Measurements from ENCODE around the gene PPOX.

Gene PPOX

DNA sequence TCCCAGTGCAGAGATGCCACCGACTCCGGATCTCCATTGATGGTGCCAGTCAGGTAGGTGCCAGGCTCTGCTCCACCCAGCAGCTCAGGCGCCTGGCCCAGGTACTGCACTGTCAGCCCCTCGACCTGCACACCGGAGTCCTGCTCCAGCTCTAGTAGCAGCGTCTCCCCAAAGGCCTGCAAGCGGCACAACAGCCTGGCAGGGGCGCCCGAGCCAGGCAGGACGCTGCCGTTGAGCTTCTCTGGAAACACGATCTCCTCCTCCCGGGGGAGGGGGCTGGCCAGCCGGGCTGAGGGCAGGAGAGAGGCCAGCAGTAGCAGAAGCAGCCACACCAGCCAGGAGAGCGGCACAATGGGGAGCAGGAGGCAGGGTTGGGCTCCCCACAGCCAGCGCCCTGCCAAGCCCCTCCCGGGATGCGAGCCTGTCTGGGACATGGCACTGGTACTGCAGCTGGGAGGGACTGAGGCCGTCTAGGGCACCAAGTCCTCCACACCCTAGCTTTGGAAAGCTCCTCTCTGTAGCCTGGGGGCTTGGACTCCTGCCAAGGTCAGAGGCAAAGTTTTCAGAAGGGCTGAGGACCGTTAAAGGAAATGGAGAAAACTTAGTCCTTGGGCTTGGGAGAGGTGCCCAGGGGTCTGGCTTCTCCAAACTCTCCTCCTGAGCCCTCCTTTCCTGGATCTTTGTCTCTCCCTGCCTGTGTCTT is 32.1 kb downstream of the PPOX start:
- DNase-seq (ENCODE audit: low spot score) = no peak

GRCh38 chr1:161198897-161199431 is 32.7 kb downstream of the PPOX start, which contains the start of gene ADAMTS4:
Gene ADAMTS4 (minus strand): TSS chr1:161199054. CDS start chr1:161198627, 427 bp downstream.
- no peak for DNase-seq (ENCODE audit: low spot score)

- no peak for DNase-seq (ENCODE audit: low spot score)
Measured at GRCh38 chr1:161199506-161200139, 33.4 kb downstream of the PPOX start.

- no peak for DNase-seq (ENCODE audit: low spot score)
Measured at GRCh38 chr1:161200421-161200991, 34.3 kb downstream of the PPOX start.

DNA sequence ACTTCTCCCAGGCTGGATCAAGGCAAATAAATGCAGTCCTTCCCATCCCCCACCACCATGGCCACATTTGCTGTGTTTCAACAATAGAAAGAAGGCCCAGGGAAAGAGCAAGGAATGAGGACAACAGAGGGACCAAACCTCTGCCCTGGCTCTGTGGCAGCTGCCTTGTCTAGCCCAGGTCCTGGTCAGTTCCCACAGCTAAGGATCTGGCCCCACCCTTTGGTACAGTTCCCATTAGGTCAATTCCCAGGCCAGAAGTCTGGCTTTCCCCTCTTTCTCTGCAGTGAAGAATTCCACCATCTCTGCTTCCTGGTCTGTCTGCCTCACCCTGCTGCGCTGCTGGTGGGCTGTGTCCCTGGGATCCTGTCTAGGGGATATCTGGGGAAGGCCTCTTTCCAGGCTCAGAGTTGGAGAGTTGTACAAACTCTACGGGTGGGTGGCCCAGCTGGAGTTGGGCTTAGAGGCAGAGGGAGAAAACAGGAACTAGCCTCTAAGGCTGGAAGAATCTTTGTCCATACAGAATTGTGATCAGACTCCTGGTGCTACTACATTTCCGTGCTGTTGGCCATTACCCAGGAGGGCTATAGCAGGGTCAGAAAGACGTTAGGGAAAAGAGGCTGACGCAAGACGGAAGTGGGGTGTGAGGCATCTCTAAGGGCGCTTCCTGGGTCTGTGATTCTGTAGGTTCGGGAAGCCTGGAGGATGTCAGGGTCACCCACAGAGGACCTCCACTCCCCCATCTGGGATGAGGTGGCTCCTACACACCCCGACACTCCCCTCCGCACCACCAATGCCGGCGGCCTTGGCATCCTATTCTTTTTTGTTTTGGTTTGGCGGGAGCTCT is 35.0 kb downstream of the PPOX start:
- no peak for DNase-seq (ENCODE audit: low spot score)

- DNase-seq (ENCODE audit: low spot score) = peak; percentile 89
Measured at GRCh38 chr1:161201836-161202712, 35.8 kb downstream of the PPOX start, which contains the start of gene NDUFS2. Gene NDUFS2 (plus strand): TSS chr1:161202367. CDS start chr1:161202386, 19 bp downstream.

DNA sequence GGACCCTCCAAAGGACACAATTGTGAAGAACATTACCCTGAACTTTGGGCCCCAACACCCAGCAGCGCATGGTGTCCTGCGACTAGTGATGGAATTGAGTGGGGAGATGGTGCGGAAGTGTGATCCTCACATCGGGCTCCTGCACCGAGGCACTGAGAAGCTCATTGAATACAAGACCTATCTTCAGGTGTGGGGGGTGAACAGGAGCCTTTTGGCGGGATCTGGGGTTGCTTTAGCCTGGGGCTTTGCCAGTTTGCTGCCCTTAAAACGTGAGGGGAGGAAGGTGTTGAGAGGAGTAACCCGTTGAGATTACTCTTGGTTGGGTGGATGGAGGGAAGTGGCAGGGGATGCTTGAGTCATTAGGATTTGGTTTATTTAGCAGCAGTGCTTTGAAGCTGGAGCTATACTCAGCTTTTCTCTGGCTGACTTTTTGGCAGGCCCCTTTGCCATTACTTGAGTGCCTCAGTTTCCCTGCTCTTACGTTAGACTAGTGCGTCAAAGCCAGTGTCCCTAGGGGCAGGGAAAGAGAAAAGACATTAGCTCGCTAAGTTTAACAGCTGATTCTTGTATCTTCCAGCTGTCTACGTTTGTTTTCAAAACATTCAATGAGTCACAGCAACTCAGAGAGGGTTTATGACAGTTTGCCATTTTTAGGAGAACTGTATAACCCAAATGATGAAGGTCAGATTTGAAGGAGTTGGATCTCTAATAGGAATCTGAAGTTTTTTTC is 40.4 kb downstream of the PPOX start:
- DNase-seq (ENCODE audit: low spot score) = no peak

DNA sequence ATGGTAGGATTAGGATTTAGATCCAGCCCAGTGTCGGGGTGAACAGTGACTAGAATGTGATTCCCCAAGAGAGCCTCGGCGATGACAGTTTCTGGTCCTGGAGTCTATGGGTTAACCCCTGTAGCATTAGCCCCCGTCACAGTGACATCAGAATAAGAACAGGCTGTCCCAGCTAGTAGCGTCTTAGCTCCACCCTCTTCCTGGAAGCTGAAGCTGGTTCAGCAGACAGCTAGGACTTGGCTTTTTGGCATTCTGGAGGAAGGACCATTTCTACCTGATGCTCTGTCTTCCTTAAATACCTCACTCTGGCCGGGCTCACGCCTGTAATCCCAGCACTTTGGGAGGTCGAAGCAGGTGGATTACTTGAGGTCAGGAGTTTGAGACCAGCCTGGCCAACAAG is 40.9 kb downstream of the PPOX start:
- DNase-seq (ENCODE audit: low spot score) = no peak

DNA sequence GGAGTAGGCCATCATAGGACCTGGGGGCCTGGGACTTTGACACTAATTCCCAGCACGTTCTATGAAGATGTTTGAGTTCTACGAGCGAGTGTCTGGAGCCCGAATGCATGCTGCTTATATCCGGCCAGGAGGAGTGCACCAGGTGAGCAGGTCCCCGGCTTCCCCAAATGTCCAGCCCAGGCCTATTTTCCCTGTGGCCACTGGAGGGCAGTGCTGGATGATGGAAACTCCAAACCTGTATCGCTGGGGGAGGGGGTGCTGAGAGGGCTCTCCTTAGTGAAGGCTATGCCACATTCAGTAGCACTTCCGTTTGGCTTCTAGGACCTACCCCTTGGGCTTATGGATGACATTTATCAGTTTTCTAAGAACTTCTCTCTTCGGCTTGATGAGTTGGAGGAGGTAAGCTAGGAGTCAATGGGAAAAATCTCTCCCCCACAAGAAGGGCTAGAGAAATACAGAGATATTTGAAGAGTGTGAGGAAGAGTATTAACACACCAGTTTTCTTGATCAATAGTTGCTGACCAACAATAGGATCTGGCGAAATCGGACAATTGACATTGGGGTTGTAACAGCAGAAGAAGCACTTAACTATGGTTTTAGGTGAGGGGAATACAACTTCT is 43.7 kb downstream of the PPOX start:
- DNase-seq (ENCODE audit: low spot score) = peak; percentile 77

DNA sequence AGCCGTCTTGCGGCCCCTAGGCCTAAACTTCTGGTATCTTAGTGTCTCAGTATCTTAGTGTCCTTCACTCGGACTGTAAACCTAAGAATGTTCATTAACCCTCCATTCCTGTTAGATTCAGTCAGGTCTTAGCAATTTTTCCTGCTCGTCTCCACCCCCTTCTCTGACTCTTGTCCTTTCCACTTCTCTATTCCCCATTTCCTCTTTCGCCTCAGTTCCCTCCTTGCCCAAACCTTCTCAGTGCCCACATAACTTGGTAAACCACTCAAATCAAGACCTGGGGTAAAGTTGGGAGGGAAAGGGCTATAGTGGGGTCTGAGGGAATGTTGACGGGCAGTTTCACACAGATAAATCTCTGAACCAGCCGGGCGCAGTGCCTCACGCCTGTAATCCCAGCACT is 48.1 kb downstream of the PPOX start:
- no peak for DNase-seq (ENCODE audit: low spot score)

- DNase-seq (ENCODE audit: low spot score) = no peak
Measured at GRCh38 chr1:161215076-161215475, 48.9 kb downstream of the PPOX start, which contains the start of gene FCER1G. Gene FCER1G (plus strand): TSS chr1:161215295. CDS start chr1:161215322, 27 bp downstream.

DNA sequence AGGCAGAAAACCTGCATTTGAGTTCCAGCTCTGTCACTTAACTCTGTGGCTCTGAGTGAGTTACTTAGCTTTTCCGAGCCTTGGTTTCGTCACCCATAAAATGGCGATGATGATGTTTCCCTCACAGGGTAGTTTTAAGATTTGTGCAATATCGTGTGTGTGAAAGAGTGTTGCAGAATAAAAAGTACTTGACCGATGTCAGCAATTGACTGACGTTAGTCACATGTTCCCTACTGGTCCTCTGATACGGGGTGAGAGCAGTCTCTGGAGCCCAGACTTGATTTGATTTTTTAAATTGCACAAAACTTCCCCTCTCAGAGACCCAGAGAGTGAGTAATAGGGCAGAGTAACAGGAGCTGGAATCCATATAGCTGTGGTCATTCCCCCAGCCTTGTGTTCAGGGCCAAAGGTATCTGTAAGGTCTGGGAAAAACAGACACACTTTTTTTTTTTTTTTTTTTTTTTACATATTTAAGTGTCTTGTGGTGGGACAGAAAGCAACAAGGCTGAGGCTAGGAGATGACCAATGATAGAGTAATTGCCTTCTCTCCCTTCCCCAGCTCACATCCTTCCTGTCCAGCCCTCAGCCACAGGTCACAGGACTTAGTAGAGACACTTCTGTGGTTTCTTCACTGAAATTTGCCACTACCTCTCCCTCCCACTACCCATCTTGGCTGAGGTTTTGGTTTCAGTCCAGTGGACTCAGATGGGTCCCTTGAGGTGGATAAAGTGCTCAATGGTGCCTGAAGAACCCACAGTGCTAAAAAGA is 50.9 kb downstream of the PPOX start:
- no peak for DNase-seq (ENCODE audit: low spot score)

DNA sequence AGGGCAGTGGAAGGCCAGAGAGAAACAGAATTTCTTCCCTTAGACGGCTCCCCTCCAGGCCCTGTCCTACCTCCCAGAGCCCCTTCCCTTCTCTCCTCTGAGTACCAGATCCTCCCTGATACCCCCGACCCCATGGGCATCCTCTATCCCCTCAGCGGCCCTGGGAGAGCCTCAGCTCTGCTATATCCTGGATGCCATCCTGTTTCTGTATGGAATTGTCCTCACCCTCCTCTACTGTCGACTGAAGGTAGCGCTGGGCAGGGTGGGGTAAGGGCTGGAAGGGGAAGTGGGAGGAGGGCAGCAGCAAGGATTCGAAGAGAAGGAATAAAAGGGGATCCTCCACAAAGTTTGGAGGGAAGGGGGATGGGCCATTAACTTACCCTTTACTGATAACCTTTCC is 51.6 kb downstream of the PPOX start:
- no peak for DNase-seq (ENCODE audit: low spot score)

DNA sequence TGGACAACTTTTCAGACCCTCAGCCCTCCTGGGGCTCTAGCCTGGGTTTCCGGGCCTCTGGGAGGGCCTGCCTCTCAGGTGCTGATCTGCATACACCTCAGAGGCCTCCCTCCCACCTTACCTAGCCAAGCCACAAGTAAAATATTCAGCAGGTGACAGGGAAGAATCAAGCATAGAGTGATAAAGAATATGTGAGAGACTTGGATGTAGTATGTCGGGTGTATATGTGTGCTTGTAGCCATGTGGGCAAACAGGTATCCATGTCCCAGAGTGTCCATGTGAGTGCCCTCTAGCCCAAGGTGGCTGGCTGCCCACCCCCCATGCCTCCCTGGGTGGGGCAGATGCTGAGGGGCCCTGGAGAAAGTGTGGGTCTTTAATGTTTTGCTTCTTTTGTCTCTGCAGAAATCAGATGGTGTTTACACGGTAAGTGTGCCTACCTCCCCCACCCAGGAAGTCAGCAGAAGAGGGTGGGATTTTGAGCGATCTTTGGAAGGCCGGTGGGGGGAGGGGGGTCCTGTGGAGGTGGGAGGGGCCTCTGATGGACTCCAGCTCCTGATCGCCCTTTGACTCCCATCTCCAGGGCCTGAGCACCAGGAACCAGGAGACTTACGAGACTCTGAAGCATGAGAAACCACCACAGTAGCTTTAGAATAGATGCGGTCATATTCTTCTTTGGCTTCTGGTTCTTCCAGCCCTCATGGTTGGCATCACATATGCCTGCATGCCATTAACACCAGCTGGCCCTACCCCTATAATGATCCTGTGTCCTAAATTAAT is 52.3 kb downstream of the PPOX start:
- no peak for DNase-seq (ENCODE audit: low spot score)

- DNase-seq (ENCODE audit: low spot score) = no peak
Measured at GRCh38 chr1:161219078-161219892, 53.1 kb downstream of the PPOX start.

DNA sequence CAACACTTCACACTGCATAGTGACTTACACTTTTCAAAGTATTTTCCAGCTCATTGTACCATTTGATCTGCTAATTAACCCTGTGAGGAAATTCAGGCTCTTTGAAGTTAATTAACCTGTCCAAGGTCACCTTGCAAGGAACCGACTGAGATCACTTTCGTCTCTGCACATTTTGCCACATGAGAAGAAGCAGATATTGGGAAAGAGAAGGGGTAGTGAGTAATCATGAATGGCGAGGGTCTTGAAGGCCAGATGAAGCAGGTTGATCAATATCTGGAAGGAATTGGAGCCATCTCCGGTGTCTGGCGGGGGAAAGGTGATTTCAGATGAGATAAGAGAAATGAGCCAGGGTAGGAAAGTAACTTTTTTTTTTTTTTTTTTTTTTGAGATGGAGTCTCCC is 53.8 kb downstream of the PPOX start:
- DNase-seq (ENCODE audit: low spot score) = no peak
